ENCODE measurements around the gene SYTL3.

DNA sequence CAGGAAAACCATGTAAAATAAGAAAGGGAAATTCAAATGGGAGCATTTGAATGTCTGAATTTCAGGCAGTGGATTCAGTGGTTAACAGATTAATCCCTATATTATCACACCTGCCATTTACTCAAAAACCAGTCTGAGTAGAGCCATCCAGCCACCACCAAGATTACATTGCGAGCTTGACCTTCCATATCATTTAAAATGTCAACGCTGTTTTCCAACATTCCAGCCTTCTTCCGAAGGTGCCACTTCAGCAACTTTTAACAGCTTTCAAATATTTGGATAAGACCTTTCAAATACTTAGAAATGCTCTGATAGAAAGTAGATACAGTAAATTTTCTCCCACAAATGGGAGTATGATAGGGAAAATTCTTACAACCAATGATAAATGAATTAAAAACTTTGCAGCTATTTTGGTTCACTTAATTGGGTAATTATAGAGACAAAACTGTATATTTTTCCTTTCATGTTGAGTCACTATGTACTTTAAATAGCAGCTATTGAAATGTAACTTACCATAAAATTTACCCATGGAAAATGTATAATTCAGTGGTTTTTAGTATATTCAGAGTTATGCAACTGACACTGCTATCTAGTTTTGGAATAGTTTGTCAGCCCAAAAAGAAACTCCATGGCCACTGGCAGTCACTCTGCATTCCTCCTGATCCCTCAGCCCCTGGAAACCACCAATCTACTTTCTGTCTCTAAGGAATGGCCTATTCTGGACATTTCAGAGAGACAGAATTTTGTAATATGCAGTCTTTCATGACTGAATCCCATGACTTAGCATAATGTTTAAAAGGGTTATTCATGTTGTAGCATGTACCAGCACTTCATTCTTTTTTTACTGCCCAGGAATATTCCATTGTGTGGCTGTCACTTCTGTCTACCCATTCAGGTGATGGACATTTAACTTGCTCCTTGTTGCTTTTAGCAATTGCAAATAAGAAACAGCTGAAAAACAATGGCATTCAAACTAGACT lies 147.8 kb downstream of the SYTL3 start:
- TF ChIP-seq POLR2A (IDR thresholded peaks at IDR 0.05; ENCODE audit: low read length) (no peak), GATA1 (IDR thresholded peaks at IDR 0.05; ENCODE audit: low read depth, low read length) (no peak)
